Nephron (organoid): ENCODE results near the gene MRPS11.
"Not testable (repeated sequence)": the region's sequence is repeated elsewhere in the genome, so short reads cannot be mapped to it uniquely, and the experiment has no call there.

ENCODE experiments used
- H3K27ac Mint-ChIP-seq, 3 experiments: 2 replicates each; pipeline ENCODE4 v1.8.0; 2020; ENCODE audit warnings: mixed read lengths in 3 of 3, mild to moderate bottlenecking in 2 of 3, moderate library complexity in 1 of 3
- H3K27me3 Mint-ChIP-seq: 2 replicates; pipeline ENCODE4 v1.8.0; 2021; ENCODE audit warnings: low read depth, mild to moderate bottlenecking, moderate library complexity, mixed read lengths
- H3K36me3 Mint-ChIP-seq: 2 replicates; pipeline ENCODE4 v1.8.0; 2020; ENCODE audit warnings: low read depth, mixed read lengths
- H3K4me1 Mint-ChIP-seq: 2 replicates; pipeline ENCODE4 v1.8.0; 2020; ENCODE audit warnings: mixed read lengths
- H3K4me3 Mint-ChIP-seq, 3 experiments: 2 replicates each; pipeline ENCODE4 v1.8.0; 2020; ENCODE audit warnings: mild to moderate bottlenecking in 3 of 3, mixed read lengths in 3 of 3, moderate library complexity in 2 of 3
- H3K9me3 Mint-ChIP-seq: 2 replicates; pipeline ENCODE4 v1.8.0; 2020; ENCODE audit warnings: mixed read lengths
- TF ChIP-seq, protein P1 (sequence below), 3 experiments: fragments of 200-600 bp; sonication (generic); IDR thresholded peaks; one replicate each; pipeline ENCODE4 v1.5.0; 2021; ENCODE audit warnings: antibody characterized with exemption in 3 of 3; ENCODE audit not compliant: unreplicated experiment in 3 of 3

The MRPS11 gene

DNA sequence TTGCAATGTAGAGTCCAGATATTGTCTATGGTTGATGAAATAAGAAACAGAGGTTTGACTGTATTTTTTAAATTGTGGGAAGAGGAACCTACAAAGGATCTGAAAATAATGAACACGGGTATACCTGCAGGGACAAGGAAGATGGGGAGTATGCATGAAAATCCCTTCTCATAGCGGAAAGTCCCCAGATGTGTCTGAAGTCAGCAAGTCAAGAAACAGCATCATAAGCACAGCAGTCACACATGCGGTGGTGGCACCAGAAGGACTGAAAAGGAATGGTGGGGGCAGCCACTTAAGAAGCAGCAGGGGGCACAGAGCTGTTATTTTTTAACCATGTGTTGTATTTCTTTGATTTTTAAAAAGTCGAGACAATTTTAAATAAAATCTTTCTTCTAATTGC lies 4.7 kb downstream of the MRPS11 start:
- H3K4me1 Mint-ChIP-seq, result peaks cover 11% of the 10 kb centered on the region
- TF ChIP-seq, protein P1, sequence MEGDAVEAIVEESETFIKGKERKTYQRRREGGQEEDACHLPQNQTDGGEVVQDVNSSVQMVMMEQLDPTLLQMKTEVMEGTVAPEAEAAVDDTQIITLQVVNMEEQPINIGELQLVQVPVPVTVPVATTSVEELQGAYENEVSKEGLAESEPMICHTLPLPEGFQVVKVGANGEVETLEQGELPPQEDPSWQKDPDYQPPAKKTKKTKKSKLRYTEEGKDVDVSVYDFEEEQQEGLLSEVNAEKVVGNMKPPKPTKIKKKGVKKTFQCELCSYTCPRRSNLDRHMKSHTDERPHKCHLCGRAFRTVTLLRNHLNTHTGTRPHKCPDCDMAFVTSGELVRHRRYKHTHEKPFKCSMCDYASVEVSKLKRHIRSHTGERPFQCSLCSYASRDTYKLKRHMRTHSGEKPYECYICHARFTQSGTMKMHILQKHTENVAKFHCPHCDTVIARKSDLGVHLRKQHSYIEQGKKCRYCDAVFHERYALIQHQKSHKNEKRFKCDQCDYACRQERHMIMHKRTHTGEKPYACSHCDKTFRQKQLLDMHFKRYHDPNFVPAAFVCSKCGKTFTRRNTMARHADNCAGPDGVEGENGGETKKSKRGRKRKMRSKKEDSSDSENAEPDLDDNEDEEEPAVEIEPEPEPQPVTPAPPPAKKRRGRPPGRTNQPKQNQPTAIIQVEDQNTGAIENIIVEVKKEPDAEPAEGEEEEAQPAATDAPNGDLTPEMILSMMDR (IDR thresholded peaks at IDR 0.05; ENCODE audit: unreplicated experiment in 3 of 3), result no peak
- H3K9me3 Mint-ChIP-seq, result no peaks in the 10 kb centered on the region
- no peak overlapping the region for H3K4me3 Mint-ChIP-seq
- H3K27ac Mint-ChIP-seq, result no peak overlapping the region
- H3K27me3 Mint-ChIP-seq, result no peaks in the 10 kb centered on the region
- peaks cover 30% of the 10 kb centered on the region for H3K36me3 Mint-ChIP-seq

DNA sequence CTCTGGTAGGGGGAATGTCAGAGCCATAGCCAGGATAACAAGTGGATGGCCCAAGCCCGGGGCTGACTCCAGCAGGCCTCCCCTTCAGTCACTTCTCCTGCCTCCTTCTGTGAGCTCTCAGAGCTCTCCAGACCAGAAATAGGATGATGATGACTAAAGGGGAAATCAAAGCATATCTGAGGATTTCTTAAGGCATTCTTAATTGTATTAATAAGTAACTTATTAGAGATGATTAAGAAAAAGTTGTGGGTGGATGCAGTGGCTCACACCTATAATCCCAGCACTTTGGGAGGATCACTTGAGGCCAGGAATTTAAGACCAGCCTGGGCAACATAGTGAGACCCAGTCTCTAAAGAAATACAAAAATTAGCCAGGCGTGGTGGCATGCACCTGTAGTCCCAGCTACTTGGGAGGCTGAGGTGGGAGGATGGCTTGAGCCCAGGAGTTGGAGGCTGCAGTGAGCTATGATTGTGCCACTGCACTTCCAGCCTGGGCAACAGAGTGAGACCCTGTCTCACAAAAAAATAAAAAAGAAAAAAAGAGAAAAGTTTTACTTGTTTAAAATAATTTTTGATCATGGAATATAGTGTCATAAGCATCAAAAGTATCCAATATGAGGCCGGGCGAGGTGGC lies 6.3 kb downstream of the MRPS11 start:
- H3K9me3 Mint-ChIP-seq, H3K4me1 Mint-ChIP-seq, H3K27me3 Mint-ChIP-seq, H3K27ac Mint-ChIP-seq, H3K4me3 Mint-ChIP-seq: not testable (repeated sequence)
- H3K36me3 Mint-ChIP-seq, result peaks cover 33% of the 10 kb centered on the region

DNA sequence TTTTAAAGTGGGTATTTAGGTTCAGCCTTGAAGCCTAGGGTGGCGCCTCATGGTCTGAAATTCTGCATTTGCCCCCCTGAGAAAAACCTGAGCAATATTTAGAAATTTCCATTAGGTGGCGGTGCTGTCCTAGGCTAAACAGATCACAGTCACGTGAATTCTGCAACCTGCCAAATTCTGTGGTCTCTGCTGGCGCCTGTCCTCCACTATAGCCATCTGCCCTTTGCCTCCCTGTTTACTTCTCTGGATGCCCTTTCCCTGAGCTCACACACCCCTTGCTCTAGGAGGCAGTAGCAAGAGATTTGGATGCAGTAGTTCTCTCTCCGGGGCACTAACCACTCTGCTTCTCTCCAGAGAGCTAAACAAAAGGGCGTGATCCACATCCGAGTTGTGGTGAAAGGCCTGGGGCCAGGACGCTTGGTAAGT lies 9.1 kb downstream of the MRPS11 start:
- Mint-ChIP-seq H3K27ac (peak overlapping the region in 2 of 3 experiments; percentile 20 to 31), H3K36me3 (peaks cover 37% of the 10 kb centered on the region), H3K4me1 (peaks cover 14% of the 10 kb centered on the region), H3K27me3 (no peaks in the 10 kb centered on the region), H3K9me3 (no peaks in the 10 kb centered on the region), H3K4me3 (no peak overlapping the region)
- TF ChIP-seq, protein P1 (IDR thresholded peaks at IDR 0.05; ENCODE audit: unreplicated experiment in 3 of 3), result peak; percentile 47 to 57 (median 56)

DNA sequence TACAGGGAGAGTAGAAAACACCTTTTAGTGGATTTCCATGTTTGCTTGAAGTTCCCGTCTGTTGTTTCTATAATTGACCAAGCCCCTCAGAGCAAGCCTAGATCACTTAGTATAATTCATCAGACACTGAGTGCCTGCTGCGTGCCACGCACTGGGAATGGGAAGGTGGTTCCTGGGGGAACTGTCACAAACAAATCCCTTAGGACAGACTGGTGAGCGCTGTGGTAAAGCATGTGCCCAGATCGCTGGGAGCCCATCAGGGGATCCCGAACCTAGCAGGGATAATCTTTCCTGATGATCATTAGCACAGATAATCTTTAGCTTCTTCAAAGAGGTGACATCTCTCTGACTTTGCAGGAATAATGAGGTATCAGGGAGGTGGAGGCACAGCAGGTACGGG lies 9.6 kb downstream of the MRPS11 start:
- no peaks in the 10 kb centered on the region for H3K9me3 Mint-ChIP-seq
- peak overlapping the region in 1 of 3 experiments; percentile 20 for H3K27ac Mint-ChIP-seq
- TF ChIP-seq, protein P1 (IDR thresholded peaks at IDR 0.05; ENCODE audit: unreplicated experiment in 3 of 3), result no peak

DNA sequence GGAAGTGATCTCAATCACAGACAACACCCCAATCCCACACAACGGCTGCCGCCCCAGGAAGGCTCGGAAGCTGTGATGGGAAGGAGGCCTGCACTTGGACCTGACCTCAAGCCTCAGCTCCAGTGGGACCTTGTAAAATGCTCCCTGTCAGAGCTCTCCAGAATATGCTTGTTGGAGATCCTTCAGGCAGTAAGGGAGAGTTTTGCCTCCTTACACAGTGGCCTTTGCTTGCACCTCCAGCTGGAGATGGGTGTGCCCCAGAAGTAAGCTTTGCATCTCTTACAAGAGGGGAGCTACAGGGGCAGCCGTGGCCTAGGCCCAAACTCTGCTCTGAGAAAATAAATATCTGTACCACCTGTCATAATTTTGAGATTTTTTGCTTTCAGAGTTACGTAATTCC lies 10.4 kb downstream of the MRPS11 start:
- no peaks in the 10 kb centered on the region for H3K9me3 Mint-ChIP-seq
- no peak overlapping the region for H3K27ac Mint-ChIP-seq
- TF ChIP-seq, protein P1 (IDR thresholded peaks at IDR 0.05; ENCODE audit: unreplicated experiment in 3 of 3), result no peak
- peaks cover 28% of the 10 kb centered on the region for H3K36me3 Mint-ChIP-seq
- H3K4me1 Mint-ChIP-seq, result peaks cover 24% of the 10 kb centered on the region
- no peak overlapping the region for H3K4me3 Mint-ChIP-seq
- no peaks in the 10 kb centered on the region for H3K27me3 Mint-ChIP-seq

More for the DNA sequence above, 9.6 kb downstream of the MRPS11 start:
- Mint-ChIP-seq H3K36me3 (peaks cover 33% of the 10 kb centered on the region), H3K27me3 (no peaks in the 10 kb centered on the region), H3K4me3 (no peak overlapping the region), H3K4me1 (peaks cover 16% of the 10 kb centered on the region)

DNA sequence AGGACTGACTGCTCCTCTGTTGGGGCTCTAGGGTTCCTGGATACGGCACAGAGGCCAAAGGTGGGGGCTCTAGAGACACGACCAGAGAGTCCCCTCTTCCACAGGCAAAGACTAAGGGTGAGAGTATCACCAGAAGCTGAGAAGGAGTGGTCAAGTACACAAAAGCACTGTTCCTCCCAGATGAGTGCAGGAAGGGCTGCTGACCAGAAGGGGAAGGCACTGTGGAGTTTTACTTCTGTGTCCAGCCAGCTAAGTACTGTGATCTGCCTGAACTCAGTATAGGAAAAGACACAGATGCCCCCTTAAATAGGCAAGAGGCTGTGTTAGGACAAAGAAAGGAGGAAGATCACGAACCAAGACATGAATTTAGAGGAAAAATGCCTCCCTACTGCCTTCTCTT lies 11.7 kb downstream of the MRPS11 start:
- no peak overlapping the region for H3K27ac Mint-ChIP-seq
- no peak overlapping the region for H3K4me3 Mint-ChIP-seq
- no peaks in the 10 kb centered on the region for H3K27me3 Mint-ChIP-seq
- peaks cover 21% of the 10 kb centered on the region for H3K36me3 Mint-ChIP-seq
- no peaks in the 10 kb centered on the region for H3K9me3 Mint-ChIP-seq
- H3K4me1 Mint-ChIP-seq, result peaks cover 36% of the 10 kb centered on the region
- TF ChIP-seq, protein P1 (IDR thresholded peaks at IDR 0.05; ENCODE audit: unreplicated experiment in 3 of 3), result no peak
